WTC11 (cell line): ENCODE results near the gene MIER3.

Experiments
- ZNF219 ChIP-seq: sonication (generic); formaldehyde crosslinking; IDR thresholded peaks from 2 replicates; pipeline ENCODE4 v1.8.0; 2023; ENCODE audit warnings: missing genetic modification reagents, mild to moderate bottlenecking, borderline replicate concordance
- TF ChIP-seq, protein P1 (sequence below): sonication (generic); formaldehyde crosslinking; IDR thresholded peaks from 2 replicates; pipeline ENCODE4 v1.8.1; 2023; ENCODE audit warnings: mild to moderate bottlenecking, missing genetic modification reagents, moderate library complexity
- TF ChIP-seq, protein P2 (sequence below): sonication (generic); formaldehyde crosslinking; IDR thresholded peaks from 2 replicates; pipeline ENCODE4 v1.8.0; 2022; ENCODE audit warnings: mild to moderate bottlenecking, missing genetic modification reagents

DNA sequence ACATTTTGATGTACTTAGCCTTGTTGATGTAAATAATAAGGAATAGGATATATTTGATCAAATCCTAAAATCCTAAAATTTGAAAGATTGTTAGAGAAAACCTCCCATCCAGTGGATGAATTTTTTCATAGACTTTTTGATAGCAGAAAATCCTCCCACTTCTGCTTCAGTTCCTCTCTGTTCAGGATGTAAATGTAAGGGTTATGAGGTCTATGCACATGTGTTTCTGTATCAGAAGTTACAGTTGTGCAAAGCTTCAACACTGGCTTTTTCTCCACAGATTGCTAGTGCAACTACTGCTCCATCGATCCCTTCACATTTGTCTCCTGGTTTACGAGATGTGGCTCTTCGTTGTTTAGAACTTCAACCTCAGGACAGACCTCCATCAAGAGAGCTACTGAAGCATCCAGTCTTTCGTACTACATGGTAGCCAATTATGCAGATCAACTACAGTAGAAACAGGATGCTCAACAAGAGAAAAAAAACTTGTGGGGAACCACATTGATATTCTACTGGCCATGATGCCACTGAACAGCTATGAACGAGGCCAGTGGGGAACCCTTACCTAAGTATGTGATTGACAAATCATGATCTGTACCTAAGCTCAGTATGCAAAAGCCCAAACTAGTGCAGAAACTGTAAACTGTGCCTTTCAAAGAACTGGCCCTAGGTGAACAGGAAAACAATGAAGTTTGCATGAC is 58.5 kb downstream of the MIER3 start:
- no peak for TF ChIP-seq ZNF219 (CRISPR knock-in tag)
- TF ChIP-seq, protein P1, sequence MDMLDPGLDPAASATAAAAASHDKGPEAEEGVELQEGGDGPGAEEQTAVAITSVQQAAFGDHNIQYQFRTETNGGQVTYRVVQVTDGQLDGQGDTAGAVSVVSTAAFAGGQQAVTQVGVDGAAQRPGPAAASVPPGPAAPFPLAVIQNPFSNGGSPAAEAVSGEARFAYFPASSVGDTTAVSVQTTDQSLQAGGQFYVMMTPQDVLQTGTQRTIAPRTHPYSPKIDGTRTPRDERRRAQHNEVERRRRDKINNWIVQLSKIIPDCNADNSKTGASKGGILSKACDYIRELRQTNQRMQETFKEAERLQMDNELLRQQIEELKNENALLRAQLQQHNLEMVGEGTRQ (CRISPR knock-in tag), result no peak
- TF ChIP-seq, protein P2, sequence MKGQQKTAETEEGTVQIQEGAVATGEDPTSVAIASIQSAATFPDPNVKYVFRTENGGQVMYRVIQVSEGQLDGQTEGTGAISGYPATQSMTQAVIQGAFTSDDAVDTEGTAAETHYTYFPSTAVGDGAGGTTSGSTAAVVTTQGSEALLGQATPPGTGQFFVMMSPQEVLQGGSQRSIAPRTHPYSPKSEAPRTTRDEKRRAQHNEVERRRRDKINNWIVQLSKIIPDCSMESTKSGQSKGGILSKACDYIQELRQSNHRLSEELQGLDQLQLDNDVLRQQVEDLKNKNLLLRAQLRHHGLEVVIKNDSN (CRISPR knock-in tag), result no peak
